GM18526 (cell line): ENCODE data around the gene CHDH.

Experiments
- POLR2A ChIP-seq: IDR thresholded peaks from 3 replicates; pipeline ENCODE4 v1.6.1; 2011; ENCODE audit not compliant: insufficient read length; ENCODE audit errors: extremely low read depth

Gene CHDH

DNA sequence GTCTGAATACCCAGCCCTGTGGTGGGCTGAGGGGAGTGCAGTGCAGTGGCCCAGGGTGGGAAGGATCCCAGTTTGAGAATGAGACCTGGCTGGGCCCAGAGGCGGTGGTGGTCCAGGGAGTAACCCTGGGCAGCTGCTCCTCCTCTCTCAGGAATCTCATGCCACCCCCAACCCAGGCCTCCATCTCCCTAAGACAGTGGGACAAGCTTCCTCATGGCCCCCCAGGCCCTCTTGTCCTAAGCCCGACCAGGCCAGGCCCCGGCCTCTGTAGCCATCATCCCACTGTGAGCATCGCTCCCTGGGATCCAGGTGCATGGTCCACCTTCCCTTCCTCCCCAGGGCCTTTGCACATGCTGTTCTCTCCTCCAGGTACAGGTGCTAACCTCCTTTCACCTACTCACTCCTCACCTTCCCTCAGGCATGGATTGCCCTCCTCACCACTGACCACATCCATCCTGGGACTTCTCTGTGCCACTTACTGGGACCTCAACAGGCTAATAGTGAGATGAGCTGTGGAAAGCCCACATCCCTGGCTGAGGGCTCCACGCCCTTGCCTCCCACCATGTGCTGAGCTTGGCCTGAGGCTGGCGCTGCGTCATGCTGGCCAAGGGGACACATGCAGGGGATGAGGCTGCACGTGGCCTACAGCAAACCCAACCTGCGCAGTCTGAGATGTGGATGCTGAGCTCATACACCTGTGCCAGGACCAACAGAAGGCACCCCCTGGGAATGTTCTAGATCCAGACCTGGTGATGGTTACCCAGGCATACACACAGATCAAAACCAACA, 9.9 kb downstream of the CHDH start:
- TF ChIP-seq POLR2A, result no peak

DNA sequence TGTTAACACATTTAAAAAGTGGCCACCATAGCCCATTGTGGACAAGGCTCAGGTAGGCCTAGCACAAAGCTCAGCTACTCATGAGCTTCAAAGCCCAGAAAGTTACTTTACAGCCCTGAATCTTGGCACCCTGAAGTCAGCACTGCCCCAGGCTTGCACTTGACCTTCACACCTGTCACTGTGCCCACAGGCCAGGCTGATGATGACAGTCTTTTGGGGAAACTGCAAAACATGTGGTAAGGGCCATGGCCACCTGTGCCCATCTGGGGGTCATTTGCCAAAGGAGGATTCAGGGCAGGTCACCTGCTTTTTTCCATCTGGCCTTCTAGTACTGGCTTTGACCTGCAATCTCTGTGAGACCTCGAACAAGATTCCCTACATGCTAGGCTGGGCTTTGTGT, 11.0 kb downstream of the CHDH start:
- no peak for TF ChIP-seq POLR2A

DNA sequence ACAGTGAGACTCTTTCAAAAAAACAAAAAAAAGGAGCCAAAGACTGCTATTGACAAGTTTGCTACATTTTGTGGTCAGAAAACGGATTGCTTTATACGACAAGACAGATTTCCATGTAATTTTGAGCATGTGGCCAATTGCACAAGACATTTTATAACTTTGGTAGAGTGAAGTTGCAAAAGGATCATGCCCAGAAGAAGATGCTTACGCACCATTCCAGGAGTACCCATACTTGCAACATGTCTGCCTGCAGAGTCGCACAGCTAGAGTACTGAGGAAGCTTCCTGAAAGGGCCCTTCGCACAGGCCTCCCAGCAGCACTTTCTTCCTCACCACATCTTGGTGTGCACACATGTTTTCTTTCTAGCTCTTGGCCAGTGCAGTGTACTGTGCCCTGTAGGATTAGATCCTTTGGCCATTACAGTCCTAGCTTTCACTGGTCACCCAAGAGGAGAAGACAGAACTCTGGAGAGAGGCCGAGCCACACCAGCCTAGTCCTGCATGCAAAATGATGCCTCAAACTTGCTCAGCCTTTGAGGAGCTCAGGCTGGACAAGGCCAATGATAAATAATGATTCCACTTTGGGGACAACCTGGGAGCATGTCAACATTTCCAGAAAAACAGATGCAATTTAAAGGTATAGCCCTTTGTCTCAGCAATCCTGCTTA, 11.7 kb downstream of the CHDH start:
- no peak for TF ChIP-seq POLR2A

DNA sequence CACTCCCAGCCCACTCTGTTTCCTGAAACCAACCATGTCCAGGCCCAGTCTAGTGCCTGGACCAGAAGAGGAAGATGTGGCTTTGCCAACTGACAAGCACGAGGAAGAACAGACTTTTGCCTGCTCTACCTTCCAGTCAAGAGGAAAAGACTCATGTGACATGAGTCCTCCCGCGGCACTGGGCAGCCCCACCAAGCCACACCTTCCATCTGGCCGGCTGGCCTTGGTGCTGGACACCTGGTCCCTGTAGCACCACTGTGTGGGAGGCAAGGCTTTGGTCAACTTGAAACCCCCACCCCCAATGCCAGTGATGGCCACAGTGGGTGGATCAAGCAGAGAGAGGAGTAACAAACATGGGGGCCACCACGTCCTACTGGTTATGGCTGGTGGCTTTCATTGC, 12.5 kb downstream of the CHDH start:
- no peak for TF ChIP-seq POLR2A

DNA sequence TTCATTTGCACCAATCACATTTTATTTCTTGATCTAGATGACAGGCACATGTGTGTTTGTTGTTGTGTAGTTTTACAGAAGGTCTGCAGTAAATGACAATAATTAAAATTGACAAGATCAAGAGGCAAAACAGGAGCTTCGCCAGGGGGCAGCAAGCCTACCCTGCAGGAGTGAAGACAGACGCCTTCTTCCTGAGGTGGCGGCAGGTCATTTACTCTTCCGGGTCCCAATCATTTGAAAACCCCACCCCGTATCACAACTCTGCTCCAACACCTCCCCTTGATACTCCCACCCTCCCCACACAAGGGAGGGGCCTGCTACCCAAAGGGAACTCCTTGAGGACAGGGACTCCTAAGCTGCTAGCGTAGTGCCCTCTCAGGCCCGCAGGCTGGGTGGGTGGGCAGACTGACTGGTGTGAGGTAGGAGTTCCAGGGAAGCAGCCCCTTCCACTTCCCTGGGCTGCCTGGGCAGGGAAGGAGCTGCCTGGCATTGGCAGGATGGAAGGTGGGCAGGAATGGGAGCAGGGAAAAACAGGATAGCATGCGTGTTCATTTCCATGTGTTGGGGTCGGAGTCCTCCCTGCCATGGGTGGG, 13.1 kb downstream of the CHDH start:
- no peak for TF ChIP-seq POLR2A

DNA sequence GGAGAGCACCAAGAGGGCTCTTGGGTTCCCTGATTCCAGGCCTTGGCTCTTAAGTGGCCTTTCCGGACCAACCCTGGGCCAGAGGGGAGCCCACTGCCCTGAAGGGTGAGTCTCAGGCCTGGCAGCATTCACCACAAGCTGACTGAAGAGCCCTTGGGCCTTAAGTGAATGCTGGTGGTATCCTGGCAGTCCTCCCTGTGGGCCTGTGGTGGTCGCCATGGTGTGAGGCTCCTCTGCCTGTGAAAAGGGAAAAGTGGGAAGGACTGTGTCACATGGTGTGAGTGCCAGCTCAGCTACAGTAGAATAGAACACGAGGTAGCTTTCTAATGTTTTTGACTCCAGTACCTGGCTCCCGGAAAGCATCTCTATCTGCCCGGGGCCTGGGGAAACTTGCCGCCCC, 15.3 kb downstream of the CHDH start:
- TF ChIP-seq POLR2A, result no peak

DNA sequence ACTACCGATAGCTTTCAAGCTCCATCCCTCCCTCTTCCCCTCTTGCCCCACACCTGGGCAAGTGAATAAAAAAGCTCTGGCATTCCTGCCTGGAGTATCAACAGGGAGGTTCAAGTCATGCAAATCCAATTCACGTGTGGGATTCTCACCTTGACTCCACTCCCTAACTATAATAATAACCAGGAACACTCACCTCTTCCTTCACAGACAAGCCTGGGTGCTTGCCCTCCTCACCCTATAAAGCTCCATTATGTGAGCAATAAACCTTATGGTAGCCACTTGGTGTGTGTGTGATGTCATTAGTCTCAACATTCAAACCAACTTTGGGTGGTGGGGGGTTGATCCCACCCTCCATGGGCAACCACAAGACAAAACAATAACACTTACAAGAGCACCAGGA, 16.6 kb downstream of the CHDH start:
- TF ChIP-seq POLR2A, result no peak

DNA sequence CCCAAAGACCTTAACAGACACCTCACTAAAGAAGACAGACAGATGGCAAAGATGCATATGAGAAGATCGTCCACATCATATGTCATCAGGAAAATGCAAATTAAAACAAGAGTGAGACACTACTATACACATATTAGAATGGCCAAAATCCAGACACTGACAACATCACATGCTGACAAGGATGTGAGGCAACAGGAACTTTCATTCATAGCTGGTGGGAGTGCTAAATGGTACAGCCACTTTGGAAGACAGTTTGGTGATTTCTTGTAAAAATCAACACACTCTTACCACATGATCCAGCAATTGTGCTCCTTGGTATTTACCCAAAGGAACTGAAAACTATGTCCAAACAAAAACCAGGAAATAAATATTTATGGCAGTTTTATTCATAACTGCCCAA, 17.6 kb downstream of the CHDH start:
- no peak for TF ChIP-seq POLR2A

DNA sequence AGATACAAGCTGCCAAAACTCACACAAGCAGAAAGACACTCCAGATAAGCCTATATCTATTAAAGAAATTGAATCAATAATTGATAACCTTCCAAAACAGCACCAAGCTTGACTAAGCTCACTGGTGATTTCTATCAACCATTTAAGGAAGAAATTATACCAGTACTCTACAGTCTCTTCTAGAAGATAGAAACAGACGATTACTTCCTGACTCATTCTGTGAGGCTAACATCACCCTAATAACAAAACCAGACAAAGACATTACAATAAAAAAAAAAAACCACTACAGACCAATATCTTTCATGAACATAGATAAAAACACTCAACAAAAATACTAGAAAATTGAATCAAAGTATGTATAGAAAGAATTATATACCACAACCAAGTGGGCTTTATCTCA, 20.2 kb downstream of the CHDH start:
- TF ChIP-seq POLR2A, result no peak

DNA sequence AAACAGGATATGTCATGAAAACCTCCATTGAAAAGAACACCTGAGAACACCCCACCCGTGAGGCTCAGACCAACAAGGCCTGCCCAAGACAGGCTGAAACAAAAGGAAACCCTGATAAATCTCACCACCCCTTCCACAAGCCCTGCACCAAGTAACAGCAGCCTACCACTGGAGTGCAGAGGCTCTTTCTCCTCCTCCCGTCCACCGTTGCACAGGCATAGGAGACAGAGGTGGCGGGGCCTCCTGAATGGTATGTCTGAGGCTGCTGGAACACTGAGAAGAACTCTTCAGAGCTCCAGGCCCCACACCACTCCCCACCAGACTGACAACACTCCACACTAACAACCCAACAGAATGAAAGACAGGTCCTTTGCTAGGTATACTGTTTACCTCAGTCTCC, 21.4 kb downstream of the CHDH start:
- TF ChIP-seq POLR2A, result no peak

DNA sequence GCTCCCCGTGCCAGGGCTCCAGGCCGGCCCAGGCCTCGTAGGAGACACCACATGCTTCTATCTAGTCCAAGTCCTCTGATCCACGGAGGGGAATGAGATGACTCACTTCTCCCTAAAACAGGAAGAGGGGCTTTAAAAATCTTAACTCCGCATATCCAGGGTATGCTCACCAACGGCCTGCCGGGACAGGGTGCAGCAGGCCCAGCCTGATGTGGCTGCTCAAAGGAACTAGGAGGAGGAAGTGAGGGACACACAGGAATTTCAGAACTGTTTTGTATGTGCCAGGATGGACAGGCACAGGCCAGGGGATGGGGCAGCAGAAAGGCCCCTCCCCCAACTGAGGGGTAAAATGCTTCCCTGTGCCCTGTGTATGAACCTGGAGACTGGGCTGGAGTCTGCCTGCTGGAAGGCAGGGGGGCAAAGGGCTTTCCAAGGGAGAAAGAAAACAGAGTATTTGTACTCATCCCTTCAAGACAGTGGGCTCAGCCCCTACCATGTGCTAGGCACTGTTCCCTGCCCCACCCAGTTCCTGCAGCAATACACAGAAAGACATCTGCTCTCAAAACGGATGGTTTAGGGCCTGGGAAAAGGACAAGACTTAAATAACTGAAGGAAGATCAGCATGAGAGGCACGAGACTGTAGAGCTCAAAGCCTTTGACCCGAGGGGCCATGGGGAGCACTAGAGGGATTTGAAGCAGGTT, 22.1 kb downstream of the CHDH start:
- TF ChIP-seq POLR2A, result no peak

DNA sequence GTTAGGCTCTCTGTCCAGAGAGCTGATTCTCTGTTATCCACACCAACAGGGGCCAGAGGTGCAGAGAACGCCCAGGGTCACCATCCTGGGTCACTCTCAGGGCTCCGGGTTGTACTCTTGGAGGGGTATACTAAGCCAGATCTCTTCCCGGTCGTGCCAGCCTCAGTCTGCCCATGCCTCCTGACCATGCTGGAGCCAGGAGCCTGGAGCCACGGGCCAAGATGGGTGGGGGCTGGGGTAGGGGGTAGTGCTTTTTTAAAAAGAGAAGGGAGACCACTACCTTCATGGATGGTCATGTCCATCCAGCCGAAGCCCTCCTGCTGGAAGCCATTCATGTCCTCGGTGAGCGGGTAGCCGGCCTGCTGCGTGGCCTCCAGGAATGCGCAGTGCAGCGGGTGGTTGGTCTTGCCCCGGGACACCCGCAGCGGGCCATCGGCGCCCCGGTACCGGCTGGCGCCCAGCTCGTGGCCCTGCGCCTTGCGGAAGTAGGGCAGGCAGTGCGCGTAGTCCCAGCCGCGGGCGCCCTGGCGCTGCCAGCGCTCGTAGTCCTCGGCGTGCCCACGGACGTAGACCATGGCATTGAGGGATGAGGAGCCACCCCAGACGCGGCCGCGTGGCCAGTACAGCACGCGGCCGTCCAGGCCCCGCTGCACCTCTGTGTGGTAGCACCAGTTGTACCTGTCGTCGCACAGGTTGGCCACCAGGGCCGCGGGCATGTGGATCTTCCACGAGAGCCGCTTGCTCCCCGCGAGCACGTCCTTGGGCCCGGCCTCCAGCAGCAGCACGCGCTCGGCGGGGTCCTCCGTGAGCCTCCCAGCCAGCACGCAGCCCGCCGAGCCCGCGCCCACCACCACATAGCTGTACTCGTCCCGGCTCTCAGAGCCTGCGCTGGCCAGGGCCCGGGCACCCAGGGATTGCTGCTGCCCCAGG, 22.9 kb downstream of the CHDH start:
- TF ChIP-seq POLR2A, result no peak

DNA sequence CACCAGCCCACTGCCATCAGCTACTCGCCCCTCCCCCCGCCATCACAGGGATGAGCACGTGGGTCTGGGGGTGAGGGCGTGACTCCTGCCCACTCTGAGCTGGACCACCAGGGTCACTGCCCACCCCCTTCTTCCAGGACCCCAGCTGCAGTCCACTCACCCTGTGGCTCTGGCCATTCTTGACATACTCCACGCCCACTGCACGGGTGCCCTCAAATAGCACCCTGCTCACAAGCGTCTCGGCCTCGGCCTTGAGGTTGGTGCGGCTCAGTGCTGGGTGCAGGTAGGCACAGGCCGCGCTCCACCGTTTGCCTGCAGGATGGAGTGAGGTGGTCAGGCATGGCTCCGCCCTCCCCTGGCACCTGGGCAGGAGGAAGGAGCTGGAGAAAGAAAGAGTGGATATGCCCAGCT, 23.9 kb downstream of the CHDH start:
- TF ChIP-seq POLR2A, result no peak

DNA sequence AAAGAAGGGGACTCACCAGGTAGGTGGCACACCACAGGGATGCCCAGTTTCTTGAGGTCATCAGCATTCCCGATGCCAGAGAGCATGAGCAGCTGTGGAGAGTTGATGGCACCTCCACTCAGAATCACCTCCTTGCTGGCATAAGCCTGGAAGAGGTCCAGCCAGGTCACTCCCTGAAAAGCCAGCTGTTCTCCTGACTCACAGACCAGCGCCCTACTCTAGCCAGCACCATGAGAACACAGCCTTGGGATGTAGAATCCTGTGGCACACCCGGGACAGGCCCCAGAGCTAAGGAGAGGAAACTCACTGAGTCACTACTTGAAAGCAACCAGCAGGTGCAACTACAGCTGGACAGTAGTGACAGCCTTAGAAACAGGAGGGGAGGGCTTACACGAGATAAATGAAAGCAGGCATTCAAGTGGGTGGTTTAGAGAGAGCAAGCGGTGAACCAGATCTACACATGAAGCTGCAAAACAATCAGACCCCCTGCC, 24.5 kb downstream of the CHDH start:
- no peak for TF ChIP-seq POLR2A
